Fibroblast of lung (primary cell): ENCODE data around the gene CREBRF.

Experiments used
- EZH2 ChIP-seq: IDR thresholded peaks from 2 replicates; pipeline ENCODE4 v1.5.1; 2012; ENCODE audit warnings: low read length, control low read depth, mild to moderate bottlenecking; ENCODE audit errors: missing control alignments
- TF ChIP-seq, protein P1 (sequence below), 2 donors: IDR thresholded peaks in 1 of 2; conservative IDR thresholded peaks in 1 of 2; 1 replicate in 1 of 2; 2 replicates in 1 of 2; pipeline ENCODE4 v1.5.1; 2011 to 2012; ENCODE audit warnings: low read length in 2 of 2, control low read depth in 1 of 2, inconsistent platforms in 1 of 2, low read depth in 1 of 2, mild to moderate bottlenecking in 1 of 2

DNA sequence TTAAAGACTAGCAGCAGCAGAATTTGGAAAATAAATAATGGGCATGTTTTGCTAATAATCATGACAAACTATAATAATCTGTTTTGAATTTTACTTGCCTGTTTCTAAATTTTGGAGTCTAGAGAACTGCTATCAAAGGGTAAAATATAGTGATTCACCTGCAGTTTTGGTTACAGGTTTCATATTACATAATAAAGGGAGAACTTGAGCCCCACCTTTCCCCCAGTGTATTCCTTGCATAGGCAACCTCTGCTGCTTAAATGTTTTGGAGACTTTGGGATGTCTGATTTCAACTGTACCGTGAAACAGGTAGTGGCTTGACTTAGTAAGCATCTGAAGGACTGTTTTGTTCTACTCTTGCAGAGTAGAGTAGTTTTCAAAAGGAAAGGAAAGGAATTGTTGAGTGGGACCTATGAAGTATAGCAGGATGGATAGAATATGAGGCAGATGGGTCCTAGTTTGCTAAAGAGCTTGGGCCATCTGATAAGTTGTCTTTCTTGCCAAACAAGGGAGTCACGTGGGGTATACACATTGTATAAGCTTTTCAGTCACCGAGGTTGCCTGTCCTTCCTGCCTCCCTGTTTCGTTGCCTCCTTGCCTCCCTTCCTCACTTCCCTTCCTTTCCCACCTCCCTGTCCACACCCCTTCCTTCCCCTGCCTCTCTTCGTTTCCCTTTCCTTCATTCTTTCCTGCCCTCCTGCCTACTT is 19.1 kb downstream of the CREBRF start:
- TF ChIP-seq, protein P1, sequence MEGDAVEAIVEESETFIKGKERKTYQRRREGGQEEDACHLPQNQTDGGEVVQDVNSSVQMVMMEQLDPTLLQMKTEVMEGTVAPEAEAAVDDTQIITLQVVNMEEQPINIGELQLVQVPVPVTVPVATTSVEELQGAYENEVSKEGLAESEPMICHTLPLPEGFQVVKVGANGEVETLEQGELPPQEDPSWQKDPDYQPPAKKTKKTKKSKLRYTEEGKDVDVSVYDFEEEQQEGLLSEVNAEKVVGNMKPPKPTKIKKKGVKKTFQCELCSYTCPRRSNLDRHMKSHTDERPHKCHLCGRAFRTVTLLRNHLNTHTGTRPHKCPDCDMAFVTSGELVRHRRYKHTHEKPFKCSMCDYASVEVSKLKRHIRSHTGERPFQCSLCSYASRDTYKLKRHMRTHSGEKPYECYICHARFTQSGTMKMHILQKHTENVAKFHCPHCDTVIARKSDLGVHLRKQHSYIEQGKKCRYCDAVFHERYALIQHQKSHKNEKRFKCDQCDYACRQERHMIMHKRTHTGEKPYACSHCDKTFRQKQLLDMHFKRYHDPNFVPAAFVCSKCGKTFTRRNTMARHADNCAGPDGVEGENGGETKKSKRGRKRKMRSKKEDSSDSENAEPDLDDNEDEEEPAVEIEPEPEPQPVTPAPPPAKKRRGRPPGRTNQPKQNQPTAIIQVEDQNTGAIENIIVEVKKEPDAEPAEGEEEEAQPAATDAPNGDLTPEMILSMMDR (conservative IDR thresholded peaks at IDR 0.05 in 1 of 2, IDR thresholded peaks at IDR 0.05 in 1 of 2; ENCODE audit: low read depth in 1 of 2, low read length in 2 of 2), result no peak
- TF ChIP-seq EZH2, result no peak
